Stimulated activated CD4-positive, alpha-beta T cell treated with anti-CD3 and anti-CD28 coated beads, Interleukin-1b, Interleukin-23, amount 100 ng/mL, for 1 hour (primary cell): Measurements from ENCODE around the gene DIP2C.
"Not testable (repeated sequence)": the region's sequence is repeated elsewhere in the genome, so short reads cannot be mapped to it uniquely, and the experiment has no call there.

Experiments
- DNase-seq, 2 donors: peaks; one replicate each; pipeline ENCODE4 v3.0.0-alpha.2; 2020; ENCODE audit warnings: low read depth in 2 of 2

The DIP2C gene

DNA sequence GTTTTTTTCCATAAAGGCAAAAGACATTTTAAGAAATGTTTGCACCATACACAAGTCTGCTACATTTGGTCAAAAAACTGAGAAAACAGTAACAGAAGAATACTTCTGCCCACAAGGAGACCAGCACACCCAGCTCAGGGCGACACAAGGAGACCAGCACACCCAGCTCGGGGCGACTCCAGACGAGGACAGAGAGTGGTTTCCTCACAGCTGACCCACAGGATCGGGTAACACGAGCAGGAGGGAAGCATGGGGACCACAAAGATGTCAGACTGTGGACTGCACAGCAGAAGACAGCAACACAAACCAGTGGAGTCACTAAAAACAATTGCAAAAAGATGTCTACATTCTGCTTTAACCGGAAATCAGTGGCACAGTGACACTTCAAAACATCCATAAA, 237.6 kb downstream of the DIP2C start:
- no peak for DNase-seq

DNA sequence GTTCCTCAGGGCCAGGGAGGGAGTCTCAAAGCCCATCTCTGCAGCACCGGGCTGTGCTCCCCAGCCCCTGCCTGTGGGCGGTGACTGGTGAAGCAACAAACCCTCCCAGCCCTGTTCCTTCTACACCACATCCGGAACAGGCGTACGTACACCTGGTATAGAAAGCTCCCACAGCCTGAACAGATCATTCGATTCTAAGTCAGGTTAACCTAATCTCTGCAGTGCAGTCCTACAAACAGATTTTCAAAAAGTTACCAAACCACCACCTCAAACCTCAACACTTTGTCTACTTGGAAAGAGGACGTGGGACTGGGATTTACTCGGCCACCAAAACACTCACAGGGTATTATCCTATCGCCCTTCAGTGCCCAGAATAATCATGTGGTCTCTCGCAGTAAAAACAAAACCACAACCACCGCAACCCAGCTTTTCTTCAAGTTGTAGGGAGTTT, 238.4 kb downstream of the DIP2C start:
- peak in 1 of 2 donors; percentile 9 for DNase-seq

DNA sequence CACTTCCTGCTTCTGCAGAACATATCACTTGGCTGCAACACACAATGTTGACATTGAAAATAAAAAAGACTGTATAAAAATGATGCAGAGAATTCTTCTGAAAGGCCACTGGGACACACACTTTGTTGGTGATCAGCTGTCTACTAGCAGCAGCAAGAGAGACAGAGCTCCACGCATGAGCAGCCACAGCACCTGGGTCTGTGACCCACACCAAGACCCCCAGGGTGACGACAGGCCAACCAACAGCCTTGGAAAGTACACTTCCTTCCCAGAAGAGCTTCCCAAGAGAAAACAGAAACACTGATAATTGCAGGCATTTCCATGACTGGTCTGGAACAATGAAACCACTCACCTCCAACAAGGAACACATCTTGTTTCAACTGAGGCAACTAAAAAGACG, 239.0 kb downstream of the DIP2C start:
- DNase-seq: no peak

DNA sequence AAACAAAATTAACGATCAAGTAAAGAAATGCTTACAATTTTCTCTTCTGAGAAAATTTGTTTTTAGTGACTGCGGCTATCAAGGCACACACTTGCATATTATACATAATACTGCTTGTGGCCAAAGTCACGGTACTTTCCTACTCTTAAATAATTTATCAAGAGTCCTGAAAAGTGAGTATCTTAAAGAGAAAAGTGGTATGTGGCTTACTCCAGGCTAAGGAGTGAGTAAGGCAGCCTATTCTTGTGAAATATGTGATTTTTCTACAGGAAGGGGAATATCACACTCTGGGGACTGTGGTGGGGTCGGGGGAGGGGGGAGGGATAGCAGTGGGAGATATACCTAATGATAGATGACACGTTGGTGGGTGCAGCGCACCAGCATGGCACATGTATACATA, 240.1 kb downstream of the DIP2C start:
- not testable (repeated sequence) for DNase-seq

DNA sequence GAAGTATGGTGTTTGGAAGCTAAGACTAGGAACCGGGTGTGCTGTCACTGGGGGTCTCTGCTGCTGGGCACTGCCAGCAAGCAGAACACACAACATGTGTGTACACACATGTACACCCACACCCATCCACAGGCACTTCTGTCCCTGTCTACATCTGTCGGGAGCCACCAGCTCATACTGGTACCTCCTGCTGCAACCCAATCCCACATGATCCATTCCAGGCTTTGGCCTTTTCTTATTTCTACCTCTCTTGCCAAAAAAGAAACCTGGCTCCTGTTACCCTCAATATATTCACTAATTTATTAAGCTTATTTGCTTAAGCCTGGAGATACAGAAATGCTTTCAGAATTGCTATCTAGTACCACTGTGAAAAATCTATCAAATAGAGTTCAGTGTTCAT, 246.0 kb downstream of the DIP2C start:
- no peak for DNase-seq

DNA sequence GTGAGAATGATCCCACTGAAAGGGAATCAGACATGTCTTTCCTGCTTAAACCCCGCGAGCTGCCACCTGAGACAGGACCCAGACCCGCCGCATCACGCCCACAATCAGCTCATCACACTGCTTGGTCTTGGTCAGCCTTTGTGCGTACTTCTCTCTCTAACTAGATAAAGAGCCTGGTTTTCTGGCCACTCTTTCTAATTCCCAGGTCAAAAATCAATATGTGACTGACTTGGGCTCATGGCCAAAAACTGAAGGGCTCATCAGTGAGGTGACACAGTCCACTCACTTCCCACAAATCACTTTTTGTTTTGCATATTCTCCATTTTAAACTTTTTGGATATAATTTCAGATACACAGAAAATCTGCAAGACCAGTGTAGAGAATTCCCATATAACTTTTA, 247.3 kb downstream of the DIP2C start:
- DNase-seq: no peak

DNA sequence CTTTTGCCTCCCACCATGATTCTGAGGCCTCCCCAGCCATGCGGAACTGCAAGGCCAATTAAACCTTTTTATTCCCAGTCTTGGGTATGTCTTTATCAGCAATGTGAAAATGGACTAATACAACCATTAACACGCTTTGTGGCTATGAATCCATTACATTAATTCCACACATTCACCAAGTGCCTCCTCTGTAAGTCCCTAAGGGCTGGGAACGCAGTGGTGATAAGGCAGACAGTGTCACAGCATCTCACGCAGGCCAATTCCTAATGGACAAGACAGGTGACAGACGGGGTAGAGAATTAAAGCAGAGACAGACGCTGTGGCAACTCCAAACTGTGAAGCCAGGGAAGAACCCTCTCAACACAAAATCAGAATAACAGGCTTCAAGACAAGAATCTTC, 247.8 kb downstream of the DIP2C start:
- no peak for DNase-seq

DNA sequence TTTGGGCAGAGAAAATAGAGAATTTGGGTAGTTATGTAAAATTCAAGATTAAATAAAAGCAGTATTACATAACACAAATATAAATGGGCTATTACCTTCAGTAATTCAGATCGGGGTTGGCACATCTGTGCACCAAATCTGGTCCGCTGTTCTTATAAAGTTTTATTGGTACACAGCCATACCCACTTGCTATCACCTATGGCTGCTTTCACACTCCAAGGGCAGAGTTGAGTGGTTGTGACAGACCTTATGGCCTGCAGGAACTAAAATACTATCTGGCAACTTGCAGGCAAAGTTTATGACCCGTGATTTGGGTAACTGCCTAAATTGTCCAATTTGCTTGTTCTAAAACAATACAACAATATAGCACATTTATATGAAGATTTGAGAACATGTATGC, 249.3 kb downstream of the DIP2C start:
- DNase-seq: no peak

DNA sequence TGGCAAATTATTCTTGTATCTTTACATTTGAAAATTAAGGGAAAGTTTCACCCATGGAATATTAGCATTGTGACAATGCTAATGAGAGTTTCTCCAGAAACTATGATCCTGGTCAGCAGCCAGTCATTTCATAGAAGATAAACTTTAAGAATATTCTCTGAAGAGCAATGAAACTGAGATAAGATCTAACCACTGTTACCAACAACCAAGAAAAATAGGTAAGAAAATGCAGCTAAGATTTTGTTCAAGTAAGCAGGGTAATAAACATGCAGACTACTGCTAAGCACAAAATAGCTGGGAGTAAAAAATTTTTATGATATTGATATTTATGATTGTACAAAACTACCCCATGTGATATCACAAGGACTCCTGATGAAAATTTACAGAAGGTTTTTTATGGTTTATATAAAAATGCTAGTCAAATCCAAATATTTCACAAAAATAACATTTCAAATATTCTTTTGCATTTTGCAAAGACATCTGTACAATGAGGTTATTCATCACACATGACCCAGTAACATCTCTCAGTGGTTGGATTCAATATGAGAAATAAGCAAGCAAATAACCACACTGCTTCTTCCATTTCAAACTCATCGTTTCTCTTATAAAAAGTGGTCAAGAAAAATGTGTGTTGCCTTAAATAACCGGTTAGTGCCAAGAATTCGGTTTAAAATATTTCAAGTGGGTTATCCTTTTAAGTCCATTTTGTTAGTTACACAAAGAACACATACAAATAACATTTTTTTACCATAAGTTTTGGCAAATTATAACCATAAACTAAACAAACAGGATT, 251.6 kb downstream of the DIP2C start:
- no peak for DNase-seq

DNA sequence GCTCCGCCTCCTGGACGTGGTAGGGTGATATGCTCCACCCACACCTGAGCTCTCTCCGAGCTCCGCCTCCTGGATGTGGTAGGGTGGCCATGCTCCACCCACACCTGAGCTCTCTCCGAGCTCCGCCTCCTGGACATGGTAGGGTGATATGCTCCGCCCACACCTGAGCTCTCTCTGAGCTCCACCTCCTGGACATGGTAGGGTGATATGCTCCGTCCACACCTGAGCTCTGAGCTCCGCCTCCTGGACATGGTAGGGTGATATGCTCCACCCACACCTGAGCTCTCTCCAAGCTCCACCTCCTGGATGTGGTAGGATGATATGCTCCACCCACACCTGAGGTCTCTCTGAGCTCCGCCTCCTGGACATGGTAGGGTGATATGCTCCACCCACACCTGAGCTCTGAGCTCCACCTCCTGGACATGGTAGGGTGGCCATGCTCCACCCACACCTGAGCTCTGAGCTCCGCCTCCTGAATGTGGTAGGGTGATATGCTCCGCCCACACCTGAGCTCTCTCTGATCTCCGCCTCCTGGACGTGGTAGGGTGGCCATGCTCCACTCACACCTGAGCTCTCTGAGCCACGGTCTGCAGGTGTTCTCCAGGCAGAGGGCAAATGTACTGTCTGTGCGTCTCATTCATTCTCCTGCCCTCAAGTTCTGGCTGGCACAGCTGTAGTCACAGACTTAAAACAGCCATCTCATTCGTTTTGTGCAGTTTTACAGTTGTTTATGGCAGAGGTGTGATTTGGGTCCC, 252.4 kb downstream of the DIP2C start:
- DNase-seq: no peak

DNA sequence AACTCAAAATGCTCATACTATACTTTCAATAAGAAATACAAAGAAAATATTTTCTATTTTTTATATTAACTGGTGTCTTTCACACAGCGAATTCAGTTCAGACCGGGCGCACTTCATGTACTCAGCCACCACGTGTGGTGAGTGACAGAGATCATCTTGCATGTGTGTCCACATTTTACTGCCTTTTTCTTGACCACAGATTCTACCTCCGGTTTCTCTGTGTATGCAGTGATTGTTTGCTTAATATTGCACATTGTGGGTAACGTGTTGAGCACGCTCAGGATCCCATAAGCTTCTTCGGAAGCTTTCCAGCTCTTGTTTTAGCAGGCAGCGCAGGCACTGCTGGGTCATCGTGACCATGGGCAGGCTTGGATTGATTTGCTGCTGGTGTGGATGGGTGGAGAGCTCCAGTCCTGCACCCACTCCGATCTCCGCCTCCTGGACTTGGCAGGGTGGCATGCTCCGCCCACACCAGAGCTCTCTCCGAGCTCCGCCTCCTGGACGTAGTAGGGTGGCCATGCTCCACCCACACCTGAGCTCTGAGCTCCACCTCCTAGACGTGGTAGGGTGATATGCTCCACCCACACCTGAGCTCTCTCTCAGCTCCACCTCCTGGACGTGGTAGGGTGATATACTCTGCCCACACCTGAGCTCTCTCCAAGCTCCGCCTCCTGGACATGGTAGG, 253.3 kb downstream of the DIP2C start:
- DNase-seq: no peak

DNA sequence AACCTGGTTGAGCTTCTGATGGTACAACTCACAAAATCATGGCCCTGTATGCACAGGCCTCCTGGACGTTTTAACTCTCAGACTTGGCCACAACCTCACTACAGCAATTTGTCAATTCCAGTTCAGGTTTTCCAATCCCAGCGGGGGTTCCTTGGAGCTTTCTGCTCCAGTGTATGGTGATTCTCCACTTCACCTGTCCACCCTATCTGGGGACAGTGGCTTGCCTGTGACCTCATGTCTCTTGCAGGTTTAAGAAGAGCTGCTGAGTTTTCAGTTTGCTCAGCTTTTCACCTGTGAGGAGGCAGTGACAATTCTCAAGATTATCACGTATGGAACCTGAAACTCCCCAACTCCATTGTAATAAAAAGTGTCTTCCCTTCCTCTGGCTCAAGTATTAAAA, 254.1 kb downstream of the DIP2C start:
- DNase-seq: no peak

DNA sequence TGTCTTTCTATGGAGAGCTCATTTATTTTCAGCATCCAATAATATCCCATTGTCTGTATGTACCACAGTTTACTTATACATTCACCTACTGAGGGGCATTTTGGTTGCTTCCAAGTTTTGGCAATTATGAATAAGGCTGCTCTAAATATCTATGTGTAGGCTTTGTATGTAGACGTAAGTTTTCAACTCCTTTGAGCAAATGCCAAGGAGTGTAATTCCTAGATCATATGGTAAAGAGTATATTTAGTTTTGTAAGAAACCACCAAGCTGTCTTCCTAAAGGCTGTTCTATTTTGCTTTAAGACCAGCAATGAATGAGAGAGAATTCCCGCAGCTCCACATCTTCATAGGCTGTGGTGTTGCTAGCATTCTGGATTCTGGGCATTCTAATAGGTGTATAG, 259.8 kb downstream of the DIP2C start:
- no peak for DNase-seq

DNA sequence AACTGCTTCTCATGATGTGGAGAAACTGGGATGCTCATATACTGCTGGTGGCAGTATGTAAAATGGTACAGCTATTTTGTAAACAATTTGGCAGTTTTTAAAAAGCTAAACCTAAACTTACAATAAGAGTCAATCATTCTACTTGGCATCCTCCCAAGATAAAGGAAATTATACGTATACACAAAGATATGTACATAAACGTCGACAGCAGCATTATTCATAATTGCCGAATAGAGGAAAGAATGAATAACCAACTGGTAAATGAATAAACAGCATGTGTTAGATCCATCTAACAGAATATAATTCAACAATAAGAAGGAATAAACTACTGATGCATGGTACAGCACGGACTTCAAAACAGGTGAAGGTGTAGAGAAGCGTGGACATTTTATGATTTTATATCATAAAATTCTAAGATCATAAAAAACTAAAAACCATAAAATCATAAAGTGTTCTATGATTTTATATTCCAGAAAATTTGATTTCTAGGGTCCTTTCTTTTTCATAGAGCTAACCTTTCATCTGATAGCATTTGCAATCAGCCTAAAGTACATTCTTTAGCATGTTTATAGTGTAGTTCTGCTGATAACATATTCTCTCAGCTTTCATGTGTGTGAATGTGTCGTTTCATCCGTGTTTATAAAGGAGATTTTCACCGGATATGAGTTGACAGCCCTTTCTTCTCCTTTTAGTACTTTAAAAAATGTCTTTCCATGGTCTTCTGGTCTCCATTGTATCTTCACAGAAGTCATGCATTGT, 261.5 kb downstream of the DIP2C start:
- DNase-seq: no peak

DNA sequence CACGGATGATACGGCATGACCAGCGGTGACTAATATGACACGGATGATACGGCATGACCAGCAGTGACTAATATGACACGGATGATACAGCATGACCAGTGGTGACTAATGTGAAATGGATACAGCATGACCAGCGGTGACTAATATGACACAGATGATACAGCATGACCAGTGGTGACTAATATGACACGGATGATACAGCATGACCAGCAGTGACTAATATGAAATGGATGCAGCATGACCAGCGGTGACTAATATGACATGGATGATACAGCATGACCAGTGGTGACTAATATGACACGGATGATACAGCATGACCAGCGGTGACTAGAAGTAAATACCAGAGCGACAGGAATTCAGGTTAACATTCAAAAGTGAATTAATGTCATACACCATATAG, 264.1 kb downstream of the DIP2C start:
- DNase-seq: not testable (repeated sequence)

DNA sequence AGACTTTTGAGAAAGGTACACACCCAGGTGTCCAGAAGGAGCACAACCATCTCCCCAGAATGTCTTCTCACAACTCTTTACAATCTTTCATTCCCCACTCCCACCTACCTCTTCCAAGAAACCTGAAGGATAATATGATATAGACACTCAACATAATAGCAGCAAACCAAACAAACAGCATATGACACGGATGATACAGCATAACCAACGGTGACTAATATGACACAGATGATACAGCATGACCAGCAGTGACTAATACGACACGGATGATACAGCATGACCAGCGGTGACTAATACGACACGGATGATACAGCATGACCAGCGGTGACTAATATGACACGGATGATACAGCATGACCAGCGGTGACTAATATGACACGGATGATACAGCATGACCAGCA, 264.7 kb downstream of the DIP2C start:
- not testable (repeated sequence) for DNase-seq

DNA sequence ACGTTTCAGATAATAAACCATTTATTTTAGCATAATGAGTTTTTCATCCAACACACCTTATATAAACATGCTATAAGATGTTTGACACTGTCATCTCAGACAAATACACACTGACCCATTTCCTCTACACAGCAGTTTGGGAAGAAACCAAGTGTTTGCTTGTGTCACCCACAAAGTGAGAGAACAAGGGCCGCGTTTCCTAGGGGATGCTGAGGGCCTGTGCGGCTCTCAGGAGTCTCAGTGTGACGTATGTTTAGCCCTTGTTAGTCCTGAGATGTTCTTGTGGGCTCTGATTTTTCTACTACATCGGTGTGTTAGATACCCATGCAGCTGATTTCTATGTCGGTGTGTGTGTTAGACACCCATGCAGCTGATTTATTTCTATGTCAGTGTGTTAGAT, 266.3 kb downstream of the DIP2C start:
- DNase-seq: no peak

DNA sequence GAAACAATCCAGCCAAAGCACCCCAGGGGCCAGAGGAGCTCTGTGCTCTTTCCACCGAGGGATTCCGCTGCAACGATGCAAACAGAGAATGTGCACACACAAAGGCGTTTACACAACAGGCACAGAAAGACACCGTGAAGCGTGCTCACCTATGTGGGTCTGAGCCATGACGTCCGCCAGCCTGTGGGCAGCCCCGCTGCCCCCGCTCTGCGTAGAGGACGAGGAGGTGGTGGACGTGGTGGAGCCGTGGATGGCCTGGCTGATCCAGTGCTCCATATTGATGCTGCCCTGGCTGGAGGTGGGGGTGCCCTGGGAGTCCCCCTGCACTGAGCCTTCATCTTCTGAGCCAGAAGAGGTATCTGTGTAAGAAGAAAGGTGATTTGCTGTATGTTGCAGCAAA, 266.8 kb downstream of the DIP2C start:
- DNase-seq: no peak

DNA sequence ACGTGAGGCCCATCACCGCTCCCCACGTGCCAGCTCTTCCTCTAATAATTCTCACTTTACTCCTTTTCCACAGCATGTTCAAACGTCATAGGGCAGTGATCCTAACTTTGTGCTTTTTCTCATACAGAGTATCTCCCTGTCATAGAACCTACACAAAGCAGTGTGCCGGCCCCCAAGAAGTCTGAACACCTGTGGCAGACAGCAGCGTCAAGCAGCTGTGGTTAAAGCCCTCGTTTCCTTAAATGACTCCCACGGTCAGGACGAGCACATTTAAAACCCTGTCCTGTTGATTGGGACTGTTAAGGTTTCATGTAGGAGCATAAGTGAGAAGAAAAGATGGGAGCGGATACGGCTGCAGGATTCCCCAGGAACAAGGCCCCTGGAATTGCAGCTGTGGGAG, 267.2 kb downstream of the DIP2C start:
- DNase-seq: no peak

DNA sequence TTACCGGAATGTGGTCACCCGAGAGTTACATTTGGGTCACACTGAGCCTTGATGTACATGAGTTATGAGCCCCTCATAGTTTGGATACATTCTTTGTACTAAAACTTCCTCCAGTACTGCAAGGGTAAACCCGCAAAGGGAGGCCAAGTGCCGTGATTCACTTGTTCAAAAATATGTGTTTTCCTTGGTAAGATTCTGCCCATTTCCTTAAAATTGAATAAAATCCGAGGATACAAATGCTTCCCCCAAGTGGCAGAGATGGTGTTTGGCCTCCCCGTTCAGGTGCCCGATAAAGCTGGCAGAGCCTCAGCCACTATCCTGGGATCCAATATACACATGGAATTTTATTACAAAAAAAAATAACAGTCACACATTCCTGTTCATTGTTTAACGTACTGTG, 268.3 kb downstream of the DIP2C start:
- no peak for DNase-seq

DNA sequence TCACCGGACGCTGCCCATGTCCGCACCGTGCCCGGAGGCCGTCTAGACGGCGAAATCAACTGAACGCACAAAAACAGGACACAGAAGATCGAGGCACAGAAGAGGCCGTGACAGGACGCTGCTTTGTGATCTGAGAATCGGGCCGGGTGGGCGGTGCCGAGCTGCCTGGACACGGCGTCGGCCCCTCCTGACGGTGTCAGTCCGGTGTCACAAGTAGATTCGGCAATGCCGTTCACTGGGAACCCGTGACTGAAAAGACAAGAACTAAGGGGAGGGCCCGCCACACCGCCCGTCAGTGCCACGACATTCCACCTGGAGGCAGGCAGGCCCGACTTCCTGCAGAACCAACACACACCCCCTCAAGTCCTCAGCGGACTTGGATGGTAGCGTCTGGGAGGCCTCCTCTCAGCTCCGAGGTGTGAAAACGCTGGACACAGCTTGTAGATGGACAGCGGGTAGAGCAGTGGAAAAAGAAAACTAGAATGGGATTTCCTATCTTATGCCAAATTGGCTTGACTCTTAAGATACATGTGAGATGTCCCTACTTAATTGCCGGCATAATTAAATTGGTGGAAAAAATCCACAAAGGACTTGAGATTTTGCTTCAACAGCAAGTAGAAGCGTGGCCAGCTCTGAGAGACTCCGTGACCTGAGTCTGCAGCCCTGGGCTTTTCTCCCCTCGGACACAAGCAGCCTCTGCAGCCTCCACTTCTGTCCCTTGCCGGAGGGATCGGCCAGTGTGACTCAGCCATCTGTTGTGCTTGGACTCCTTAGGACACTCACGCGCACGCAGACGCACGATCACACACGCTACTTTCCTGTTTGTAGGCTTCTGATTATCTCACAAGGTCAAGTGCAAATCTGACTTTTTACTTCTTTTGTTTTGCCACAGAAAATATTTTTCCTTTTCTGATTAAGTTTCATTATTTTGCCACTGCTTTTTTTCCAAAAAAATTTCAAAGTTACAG, 269.0 kb downstream of the DIP2C start:
- DNase-seq: no peak
